Calu3 (cell line): ENCODE measurements around the gene MRPL19. TPM values are rescaled to one million over a fixed set of nuclear protein-coding genes. Genes with fewer than 3 reads are reported as not detected.
"Not testable (repeated sequence)": the region's sequence is repeated elsewhere in the genome, so short reads cannot be mapped to it uniquely, and the experiment has no call there.

Experiments
- BruUV-seq: library from RNA; stranded (reverse); fragments of 400-500 nt; replicated peaks from 2 replicates; lab custom pipeline; 2021; lab: Mats Ljungman, UMichigan
- CTCF ChIA-PET: fragments of 300-600 bp; sonication (Branson Sonifier 250); formaldehyde crosslinking; loops from one replicate; lab custom pipeline; 2022; ENCODE audit warnings: antibody characterized with exemption; lab: Charles Lee
- DNase-seq: peaks from one replicate; pipeline ENCODE4 v3.0.0; 2022
- H3K27ac Mint-ChIP-seq: one replicate; pipeline ENCODE4 v1.8.0; 2022; ENCODE audit warnings: mixed read lengths; ENCODE audit not compliant: unreplicated experiment
- H3K27me3 Mint-ChIP-seq: one replicate; pipeline ENCODE4 v1.8.0; 2022; ENCODE audit warnings: mixed read lengths; ENCODE audit not compliant: unreplicated experiment
- H3K36me3 Mint-ChIP-seq: one replicate; pipeline ENCODE4 v1.8.0; 2022; ENCODE audit warnings: mild to moderate bottlenecking, moderate library complexity, mixed read lengths; ENCODE audit not compliant: insufficient read depth, unreplicated experiment
- H3K4me1 Mint-ChIP-seq: one replicate; pipeline ENCODE4 v1.8.0; 2022; ENCODE audit warnings: mild to moderate bottlenecking, low read depth, mixed read lengths; ENCODE audit not compliant: unreplicated experiment
- H3K4me3 Mint-ChIP-seq: one replicate; pipeline ENCODE4 v1.8.0; 2022; ENCODE audit warnings: mild to moderate bottlenecking, low read depth, moderate library complexity, mixed read lengths; ENCODE audit not compliant: unreplicated experiment
- H3K9me3 Mint-ChIP-seq: one replicate; pipeline ENCODE4 v1.8.0; 2022; ENCODE audit warnings: low read depth, mixed read lengths; ENCODE audit not compliant: unreplicated experiment
- CTCF ChIP-seq: fragments of 200-600 bp; IDR thresholded peaks from one replicate; pipeline ENCODE4 v1.8.0; 2022; ENCODE audit warnings: antibody characterized with exemption; ENCODE audit not compliant: unreplicated experiment
- intact Hi-C: fragments of 100-400 bp; cut with micrococcal nuclease; formaldehyde crosslinking; loops from one replicate; pipeline ENCODE4 v1.10.0; 2022; ENCODE audit not compliant: unreplicated experiment
- total RNA-seq: library from RNA; stranded (reverse); gene quantifications from 2 replicates; pipeline ENCODE4 v1.2.3, GENCODE V29; 2022

Gene MRPL19
- total RNA-seq, 1 experiment from 2014 or later, result 53.3 TPM

- H3K4me3 Mint-ChIP-seq, result no peak overlapping the region
- CTCF ChIA-PET, result interaction anchor here (0.7 kb wide), 1 partner anchor 108 kb away, joined by 3 read pairs; no protein-coding TSS in a partner anchor
Observed at GRCh38 chr2:75657798-75658197, 11.2 kb downstream of the MRPL19 start.

GRCh38 chr2:75666911-75667310 is 20.3 kb downstream of the MRPL19 start:
- peak overlapping the region; percentile 37 for H3K4me3 Mint-ChIP-seq
- CTCF ChIA-PET, result interaction anchor here (0.7 to 1.7 kb wide), 5 partner anchors 10 to 203 kb away, joined by 3 to 10 read pairs (median 4); partner anchors contain the start of gene MRPL19
- H3K4me1 Mint-ChIP-seq, result peaks cover 22% of the 10 kb centered on the region
- no TSS peak for BruUV-seq
- no peaks in the 10 kb centered on the region for H3K9me3 Mint-ChIP-seq
- intact Hi-C loops, result no loop called here
- H3K36me3 Mint-ChIP-seq, result peaks cover 20% of the 10 kb centered on the region
- H3K27ac Mint-ChIP-seq, result peak overlapping the region; percentile 56
- no peak for DNase-seq
- no peak for TF ChIP-seq CTCF
- no peaks in the 10 kb centered on the region for H3K27me3 Mint-ChIP-seq

More at GRCh38 chr2:75657798-75658197, 11.2 kb downstream of the MRPL19 start:
- intact Hi-C loops, result no loop called here
- no TSS peak for BruUV-seq
- TF ChIP-seq CTCF, result no peak
- Mint-ChIP-seq H3K9me3 (no peaks in the 10 kb centered on the region), H3K4me1 (peaks cover 8% of the 10 kb centered on the region), H3K36me3 (peaks cover 15% of the 10 kb centered on the region), H3K27ac (no peak overlapping the region), H3K27me3 (no peaks in the 10 kb centered on the region)
- no peak for DNase-seq

- intact Hi-C loops, result no loop called here
- no peaks in the 10 kb centered on the region for H3K27me3 Mint-ChIP-seq
- DNase-seq, result no peak
- peak overlapping the region; percentile 37 for H3K4me3 Mint-ChIP-seq
- H3K27ac Mint-ChIP-seq, result peak overlapping the region; percentile 56
- H3K9me3 Mint-ChIP-seq, result no peaks in the 10 kb centered on the region
- peaks cover 21% of the 10 kb centered on the region for H3K36me3 Mint-ChIP-seq
- no TSS peak for BruUV-seq
- H3K4me1 Mint-ChIP-seq, result peaks cover 22% of the 10 kb centered on the region
- CTCF ChIA-PET, result interaction anchor here (1.1 to 1.7 kb wide), 2 partner anchors 27 to 43 kb away, joined by 3 to 10 read pairs; partner anchors contain the start of gene GCFC2
- no peak for TF ChIP-seq CTCF
Observed at GRCh38 chr2:75667884-75668283, 21.3 kb downstream of the MRPL19 start.

- H3K27me3 Mint-ChIP-seq, intact Hi-C loops, BruUV-seq, H3K27ac Mint-ChIP-seq, H3K4me3 Mint-ChIP-seq, H3K36me3 Mint-ChIP-seq, DNase-seq, H3K9me3 Mint-ChIP-seq, CTCF ChIA-PET: not testable (repeated sequence)
- H3K4me1 Mint-ChIP-seq, result peaks cover 10% of the 10 kb centered on the region
Observed at GRCh38 chr2:75675423-75675822, 28.8 kb downstream of the MRPL19 start.

- no peak overlapping the region for H3K4me3 Mint-ChIP-seq
- no peak overlapping the region for H3K27ac Mint-ChIP-seq
- no peaks in the 10 kb centered on the region for H3K27me3 Mint-ChIP-seq
- CTCF ChIA-PET, result no interaction called here
- no TSS peak for BruUV-seq
- no peaks in the 10 kb centered on the region for H3K9me3 Mint-ChIP-seq
- no peak for DNase-seq
- no peak for TF ChIP-seq CTCF
- peaks cover 7% of the 10 kb centered on the region for H3K36me3 Mint-ChIP-seq
- H3K4me1 Mint-ChIP-seq, result peaks cover 10% of the 10 kb centered on the region
- intact Hi-C loops, result no loop called here
Observed at GRCh38 chr2:75675908-75676307, 29.3 kb downstream of the MRPL19 start.
